Measurements from ENCODE around the gene SEMA4F. TPM values are rescaled to one million over a fixed set of nuclear protein-coding genes. Genes with fewer than 3 reads are reported as not detected.

SEMA4F gene
- total and polyA plus RNA-seq, 2 donors from 2014 or later = 5.2 to 10.8 TPM

- H3K36me3 ChIP-seq (ENCODE audit: control insufficient read depth in 2 of 3, insufficient read depth in 3 of 3, low read length in 3 of 3) = no peaks in the 10 kb centered on the region
- H3K9ac ChIP-seq (ENCODE audit: low read length in 3 of 3) = no peak overlapping the region
- no peaks in the 10 kb centered on the region for H3K27me3 ChIP-seq (ENCODE audit: control insufficient read depth, insufficient read depth, low read length)
- no peaks in the 10 kb centered on the region for H3K9me3 ChIP-seq (ENCODE audit: control insufficient read depth in 2 of 3, insufficient read depth in 1 of 3, low read length in 3 of 3)
- no peaks in the 10 kb centered on the region for H3K4me1 ChIP-seq (ENCODE audit: control insufficient read depth in 2 of 3, insufficient read depth in 2 of 3, low read depth in 1 of 3, low read length in 3 of 3)
- no peak overlapping the region for H3K27ac ChIP-seq (ENCODE audit: low read depth in 2 of 2, low read length in 2 of 2)
- DNase-seq (no peak), FAIRE-seq (no peak)
- intact Hi-C loops (cut with DNase I) = no loop called here
- H3K4me3 ChIP-seq (ENCODE audit: low read length in 3 of 3) = no peak overlapping the region
- no peak for TF ChIP-seq CTCF (IDR thresholded peaks at IDR 0.05; ENCODE audit: borderline replicate concordance, extremely low read depth, insufficient read depth)
Measured at GRCh38 chr2:74707837-74708236, 53.8 kb downstream of the SEMA4F start.

GRCh38 chr2:74708296-74708695, 54.2 kb downstream of the SEMA4F start:
- no peak for TF ChIP-seq CTCF (IDR thresholded peaks at IDR 0.05; ENCODE audit: borderline replicate concordance, extremely low read depth, insufficient read depth)
- no peak for FAIRE-seq
- H3K9ac ChIP-seq (ENCODE audit: low read length in 3 of 3) = no peak overlapping the region
- H3K27me3 ChIP-seq (ENCODE audit: control insufficient read depth, insufficient read depth, low read length) = no peaks in the 10 kb centered on the region
- H3K4me3 ChIP-seq (ENCODE audit: low read length in 3 of 3) = no peak overlapping the region
- H3K27ac ChIP-seq (ENCODE audit: low read depth in 2 of 2, low read length in 2 of 2) = no peak overlapping the region
- H3K9me3 ChIP-seq (ENCODE audit: control insufficient read depth in 2 of 3, insufficient read depth in 1 of 3, low read length in 3 of 3) = no peaks in the 10 kb centered on the region
- intact Hi-C loops (cut with DNase I) = no loop called here
- no peak for DNase-seq
- no peaks in the 10 kb centered on the region for H3K36me3 ChIP-seq (ENCODE audit: control insufficient read depth in 2 of 3, insufficient read depth in 3 of 3, low read length in 3 of 3)
- H3K4me1 ChIP-seq (ENCODE audit: control insufficient read depth in 2 of 3, insufficient read depth in 2 of 3, low read depth in 1 of 3, low read length in 3 of 3) = no peaks in the 10 kb centered on the region

- no peak for TF ChIP-seq CTCF (IDR thresholded peaks at IDR 0.05; ENCODE audit: borderline replicate concordance, extremely low read depth, insufficient read depth)
- Histone ChIP-seq H3K4me1 (ENCODE audit: control insufficient read depth in 2 of 3, insufficient read depth in 2 of 3, low read depth in 1 of 3, low read length in 3 of 3) (no peaks in the 10 kb centered on the region), H3K9me3 (ENCODE audit: control insufficient read depth in 2 of 3, insufficient read depth in 1 of 3, low read length in 3 of 3) (no peaks in the 10 kb centered on the region), H3K27me3 (ENCODE audit: control insufficient read depth, insufficient read depth, low read length) (no peaks in the 10 kb centered on the region), H3K4me3 (ENCODE audit: low read length in 3 of 3) (no peak overlapping the region), H3K36me3 (ENCODE audit: control insufficient read depth in 2 of 3, insufficient read depth in 3 of 3, low read length in 3 of 3) (no peaks in the 10 kb centered on the region), H3K27ac (ENCODE audit: low read depth in 2 of 2, low read length in 2 of 2) (no peak overlapping the region), H3K9ac (ENCODE audit: low read length in 3 of 3) (no peak overlapping the region)
- DNase-seq = peak in 1 of 5 donors; percentile 12
- intact Hi-C loops (cut with DNase I) = no loop called here
- no peak for FAIRE-seq
Measured at GRCh38 chr2:74708883-74709282, 54.8 kb downstream of the SEMA4F start.

Measured in kidney (tissue), 14 donors.